NCI-H2227 treated with DMSO at 0.1 percent for 48 hours (cell line): Measurements from ENCODE around the gene EHMT1.
"Not testable (repeated sequence)": the region's sequence is repeated elsewhere in the genome, so short reads cannot be mapped to it uniquely, and the experiment has no call there.

Source experiments
- DNase-seq: peaks from one replicate; lab custom pipeline; 2025; lab: John Stamatoyannopoulos, UW

The EHMT1 gene

DNA sequence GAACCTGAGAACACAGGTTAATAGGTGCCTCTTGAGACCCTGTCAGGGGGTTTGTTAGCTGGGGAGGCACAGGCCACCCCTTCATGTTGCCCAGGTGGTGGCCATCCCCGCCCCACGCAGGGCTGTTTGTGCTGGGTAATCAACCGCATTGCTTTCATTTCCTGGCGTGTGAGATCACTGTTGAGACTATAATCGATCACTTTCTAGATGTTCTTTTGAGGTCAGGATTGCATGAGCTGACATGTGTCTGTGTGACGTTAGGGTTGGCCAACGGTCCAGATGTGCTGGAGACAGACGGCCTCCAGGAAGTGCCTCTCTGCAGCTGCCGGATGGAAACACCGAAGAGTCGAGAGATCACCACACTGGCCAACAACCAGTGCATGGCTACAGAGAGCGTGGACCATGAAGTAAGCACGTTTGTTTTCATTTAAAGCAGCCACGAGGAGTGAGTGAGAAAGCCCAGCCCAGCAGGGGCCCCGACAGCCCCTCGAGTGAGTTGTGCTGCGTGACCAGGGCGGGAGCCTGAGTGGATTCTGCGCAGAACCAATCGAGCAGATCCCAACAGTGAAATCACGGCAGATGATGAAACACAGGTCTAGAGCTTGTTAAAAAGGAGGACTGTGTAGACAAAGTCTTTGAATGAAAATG lies 143.7 kb downstream of the EHMT1 start:
- DNase-seq = no peak

DNA sequence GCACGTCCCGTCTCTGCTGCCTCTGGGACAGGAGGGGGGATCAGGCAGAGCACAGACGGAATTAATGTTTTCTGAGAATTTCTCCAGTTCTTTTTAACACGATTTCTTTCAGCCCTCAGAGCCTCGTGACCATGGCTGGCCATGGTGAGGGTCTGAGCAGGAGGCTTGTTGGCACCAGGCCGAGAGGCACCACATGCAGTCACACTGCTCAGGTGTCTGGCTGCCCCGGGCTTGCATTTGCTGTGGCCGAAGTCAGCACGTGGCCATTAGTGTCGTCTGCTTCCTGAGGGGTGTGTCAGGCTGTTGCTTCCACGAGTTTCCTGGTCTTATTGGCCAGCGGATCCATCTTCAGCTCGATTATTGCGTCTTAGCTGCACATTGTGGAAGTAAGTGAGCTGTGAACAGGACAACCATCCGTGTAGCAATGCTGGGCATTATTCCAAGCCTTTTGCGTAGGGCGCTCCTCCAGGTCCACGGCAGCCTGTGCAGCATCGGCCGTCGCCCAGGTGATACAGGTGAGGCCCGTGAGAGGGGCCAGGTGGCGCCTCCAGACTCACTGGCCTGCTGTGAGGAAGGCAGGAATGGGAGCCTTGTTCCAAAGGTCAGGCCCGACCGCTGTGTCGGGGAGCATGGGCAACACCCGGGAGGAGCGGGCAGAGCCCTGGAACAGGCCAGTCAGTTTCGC lies 144.6 kb downstream of the EHMT1 start:
- DNase-seq = no peak

DNA sequence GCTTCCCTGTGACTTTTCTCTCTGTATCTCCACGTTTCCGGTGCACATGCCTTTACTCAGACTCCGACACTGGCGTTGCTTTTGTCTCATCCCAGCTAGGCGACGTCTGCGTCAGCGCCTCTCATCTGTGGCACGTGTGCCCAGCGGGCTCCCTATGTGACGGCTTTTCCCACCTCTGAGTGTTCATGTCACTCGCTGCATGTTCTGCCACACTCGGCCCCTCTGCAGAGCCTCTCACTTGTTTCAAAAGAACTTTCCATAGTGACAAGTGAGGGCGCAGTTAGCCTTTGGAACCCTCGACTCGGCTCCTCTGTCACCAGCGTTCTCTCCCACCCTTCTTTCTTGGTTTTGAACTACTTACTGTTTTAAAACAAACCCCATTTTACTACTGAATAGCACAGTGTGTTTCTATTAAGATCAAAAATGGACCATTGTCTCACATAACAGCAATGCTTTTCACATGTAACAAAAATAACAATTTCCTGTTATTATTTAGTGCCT lies 145.4 kb downstream of the EHMT1 start:
- DNase-seq = no peak

DNA sequence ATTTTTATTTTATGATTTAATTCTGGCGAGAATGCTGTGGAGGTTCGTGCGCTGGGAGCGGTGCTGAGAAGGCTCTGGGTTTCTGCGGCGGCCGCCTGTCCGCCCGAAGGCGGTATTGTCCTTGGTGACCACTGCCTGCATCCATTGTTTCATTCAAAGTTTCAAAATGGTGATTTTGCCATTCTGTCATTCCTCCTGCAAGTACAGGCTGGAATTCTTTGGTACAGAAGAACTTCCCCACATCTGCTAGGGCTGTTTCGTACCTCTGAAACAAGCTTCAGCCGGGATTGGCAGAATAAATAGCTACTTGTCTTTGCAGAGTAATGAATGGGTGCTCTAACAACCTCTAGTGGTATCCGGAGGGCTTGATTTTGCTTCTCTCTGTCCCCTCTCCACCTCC lies 146.2 kb downstream of the EHMT1 start:
- DNase-seq = no peak

DNA sequence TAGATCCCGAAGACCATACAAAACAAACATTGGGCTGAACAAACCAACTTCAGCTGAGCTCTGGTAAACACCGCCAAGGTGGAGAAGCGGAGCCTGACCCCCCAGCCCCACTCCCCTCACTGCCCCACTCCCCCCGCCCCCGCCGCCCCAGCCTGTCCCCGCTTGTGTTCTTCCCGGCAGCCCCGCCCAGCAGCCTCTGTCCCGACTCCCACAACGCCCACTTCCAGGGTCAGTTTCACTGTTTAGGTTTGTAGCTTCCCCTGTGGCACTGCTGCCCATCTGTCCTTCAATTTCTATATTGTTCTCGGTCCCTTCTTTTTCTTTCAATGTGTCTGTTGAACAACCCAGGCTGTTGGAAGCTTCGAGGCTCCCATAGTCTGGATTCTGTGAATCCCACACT lies 146.7 kb downstream of the EHMT1 start:
- no peak for DNase-seq

DNA sequence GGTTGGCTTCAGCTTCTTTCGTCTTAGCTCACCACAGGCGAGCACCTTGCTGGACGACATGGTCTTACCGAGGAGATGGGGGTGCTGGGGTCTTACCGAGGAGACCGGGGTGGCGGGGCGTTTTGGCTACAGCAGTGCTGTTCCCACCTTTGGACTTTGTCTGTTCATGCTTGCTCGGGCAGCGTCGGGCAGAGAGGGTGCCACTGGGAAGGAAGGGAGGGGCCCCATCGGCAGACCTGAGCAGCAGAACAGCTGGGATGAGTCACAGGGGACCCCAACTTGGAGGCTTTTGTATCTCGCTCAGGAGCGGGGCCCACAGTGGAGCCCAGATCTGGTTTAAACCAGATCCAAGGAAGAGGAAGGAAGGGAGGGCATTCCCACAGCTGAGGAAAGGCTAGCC lies 152.8 kb downstream of the EHMT1 start:
- DNase-seq = no peak

- no peak for DNase-seq
Observed at GRCh38 chr9:137772281-137772873, 153.6 kb downstream of the EHMT1 start.

- no peak for DNase-seq
Observed at GRCh38 chr9:137774775-137775386, 156.1 kb downstream of the EHMT1 start.

DNA sequence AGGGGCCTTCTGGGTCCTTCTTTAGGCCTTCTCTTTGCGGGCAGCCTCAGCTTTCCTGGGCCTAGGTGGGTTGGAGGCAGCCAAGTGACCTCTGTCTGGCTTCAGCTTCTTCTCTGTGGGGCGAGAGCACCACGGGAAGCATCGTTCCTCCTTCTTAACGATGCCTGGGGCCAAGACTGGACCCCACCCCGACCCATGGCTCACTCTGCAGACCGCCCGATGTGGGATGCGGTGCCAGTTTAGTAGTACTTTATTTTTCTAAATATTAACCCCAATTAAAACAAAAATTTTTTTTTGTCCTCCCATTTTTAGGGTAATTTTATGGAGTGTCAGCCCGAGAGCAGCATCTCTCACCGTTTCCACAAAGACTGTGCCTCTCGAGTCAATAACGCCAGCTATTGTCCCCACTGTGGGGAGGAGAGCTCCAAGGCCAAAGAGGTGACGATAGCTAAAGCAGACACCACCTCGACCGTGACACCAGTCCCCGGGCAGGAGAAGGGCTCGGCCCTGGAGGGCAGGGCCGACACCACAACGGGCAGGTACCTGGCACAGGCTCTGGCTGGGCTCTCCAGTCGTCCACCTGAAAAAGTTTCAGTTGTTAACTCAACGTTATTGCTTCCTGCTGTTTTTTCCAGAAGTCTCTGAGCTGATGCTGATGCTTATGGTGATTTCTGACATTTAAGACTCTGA lies 157.6 kb downstream of the EHMT1 start:
- no peak for DNase-seq

GRCh38 chr9:137777761-137778160 lies 159.0 kb downstream of the EHMT1 start:
- no peak for DNase-seq

DNA sequence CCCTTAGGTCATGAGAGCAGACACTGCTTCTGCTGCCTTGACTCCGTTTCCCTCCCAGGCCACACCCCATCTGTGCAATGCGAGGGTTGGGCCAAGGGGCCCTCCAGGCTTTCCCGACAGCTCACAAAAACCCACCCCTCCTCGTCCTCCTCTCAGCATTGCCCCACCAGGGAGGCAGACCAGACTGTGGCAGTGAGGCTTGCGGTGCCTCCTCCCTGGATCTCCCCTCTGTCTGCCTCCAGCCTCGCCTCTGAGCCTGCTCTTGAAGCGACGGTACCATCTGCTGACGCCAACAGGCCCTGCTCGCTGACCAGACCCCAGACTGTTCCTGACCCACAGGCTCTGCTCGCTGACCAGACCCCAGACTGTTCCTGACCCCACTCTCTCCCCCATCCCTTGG lies 159.5 kb downstream of the EHMT1 start:
- no peak for DNase-seq

DNA sequence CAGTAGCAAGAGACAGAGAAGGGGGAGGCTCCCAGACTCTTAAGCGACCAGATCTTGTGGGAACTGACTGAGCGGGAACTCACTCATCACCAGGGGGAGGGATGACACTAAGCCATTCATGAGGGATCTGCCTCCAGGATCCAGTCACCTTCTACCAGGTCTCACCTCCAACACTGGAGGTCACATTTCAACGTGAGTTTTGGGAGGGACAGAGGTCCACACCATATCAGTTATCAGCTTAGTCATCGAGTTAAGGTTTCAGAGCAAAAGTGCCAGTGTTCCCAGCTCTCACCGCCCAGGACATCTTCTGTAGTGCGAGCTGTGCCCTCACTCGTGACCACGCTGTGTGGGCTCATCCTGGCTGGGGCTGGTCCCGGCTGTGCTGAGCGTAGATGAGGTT lies 160.1 kb downstream of the EHMT1 start:
- DNase-seq = no peak

GRCh38 chr9:137780031-137780430 lies 161.2 kb downstream of the EHMT1 start:
- not testable (repeated sequence) for DNase-seq

DNA sequence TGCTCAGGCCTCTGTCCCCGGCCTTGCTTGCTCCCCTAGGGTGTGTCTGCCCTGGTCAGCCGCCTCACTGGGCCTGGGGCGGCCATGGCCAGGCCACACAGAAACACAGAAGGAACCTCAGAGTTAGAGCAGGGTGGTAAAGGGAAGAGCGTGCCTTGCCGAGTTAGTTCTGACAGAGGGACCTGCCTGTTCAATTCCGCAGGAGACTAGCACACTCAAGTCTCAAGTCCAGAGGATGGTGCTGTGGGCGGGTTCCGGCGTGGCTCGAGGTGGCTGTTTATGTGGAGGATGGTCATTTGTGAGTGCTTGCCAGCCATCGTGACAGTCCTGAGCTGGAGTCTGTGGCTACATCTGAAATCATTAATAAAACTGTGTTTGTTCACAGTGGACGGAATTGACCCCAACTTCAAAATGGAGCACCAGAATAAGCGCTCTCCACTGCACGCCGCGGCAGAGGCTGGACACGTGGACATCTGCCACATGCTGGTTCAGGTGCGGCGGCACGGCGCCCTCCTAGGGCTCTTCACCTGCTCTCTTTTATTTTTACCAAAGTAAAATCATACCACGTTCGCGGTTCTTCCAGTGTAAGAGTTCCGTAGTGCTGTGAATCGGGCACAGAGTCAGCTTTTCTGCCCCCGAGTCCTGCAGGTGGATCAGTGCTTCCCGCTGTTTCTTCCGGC lies 163.2 kb downstream of the EHMT1 start:
- DNase-seq = no peak

GRCh38 chr9:137783521-137783920 lies 164.7 kb downstream of the EHMT1 start:
- DNase-seq = no peak

- no peak for DNase-seq
Observed at GRCh38 chr9:137784046-137784445, 165.2 kb downstream of the EHMT1 start.

DNA sequence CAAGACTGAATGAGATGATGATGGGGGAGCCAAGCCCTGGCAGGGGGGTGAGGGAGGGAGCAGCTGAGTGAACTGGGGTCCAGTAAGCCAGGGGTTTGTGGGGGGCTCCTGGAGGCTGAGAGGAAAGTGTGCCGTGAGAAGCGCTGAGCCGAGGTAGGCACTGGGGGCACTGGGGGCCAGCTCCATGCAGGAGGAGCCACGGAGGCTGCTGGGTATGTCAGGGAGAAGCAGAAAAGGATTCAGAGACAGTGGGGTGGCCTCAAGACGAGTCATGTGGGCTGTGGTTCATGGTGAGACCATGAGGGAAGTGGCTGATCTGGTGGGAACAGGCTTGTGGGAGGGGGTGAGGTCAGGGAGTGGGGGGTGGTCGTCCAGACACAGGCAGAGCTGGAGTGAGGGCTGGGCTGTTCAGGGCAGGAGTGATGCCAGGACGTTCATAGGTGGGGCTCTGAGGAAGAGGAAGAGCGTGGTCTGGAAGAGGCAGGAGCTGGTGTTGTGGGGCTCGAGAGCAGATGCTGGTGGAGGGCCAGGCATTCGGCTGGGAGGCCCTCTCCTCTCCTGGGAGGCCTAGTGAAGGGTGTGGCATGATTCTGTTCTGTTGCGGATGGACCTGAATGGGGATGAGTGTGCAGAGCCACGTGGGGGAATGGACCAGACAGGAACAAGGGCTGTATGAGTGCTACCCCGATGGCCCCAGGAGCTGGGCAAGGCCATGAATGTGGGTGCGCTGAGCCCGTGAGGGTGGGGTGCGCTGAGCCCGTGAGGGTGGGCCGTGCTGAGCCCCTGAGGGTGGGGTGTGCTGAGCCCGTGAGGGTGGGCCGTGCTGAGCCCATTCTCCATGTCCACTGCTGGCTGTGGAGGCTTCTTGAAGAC lies 166.1 kb downstream of the EHMT1 start:
- DNase-seq = no peak

GRCh38 chr9:137785704-137786161 lies 166.9 kb downstream of the EHMT1 start:
- DNase-seq = no peak

DNA sequence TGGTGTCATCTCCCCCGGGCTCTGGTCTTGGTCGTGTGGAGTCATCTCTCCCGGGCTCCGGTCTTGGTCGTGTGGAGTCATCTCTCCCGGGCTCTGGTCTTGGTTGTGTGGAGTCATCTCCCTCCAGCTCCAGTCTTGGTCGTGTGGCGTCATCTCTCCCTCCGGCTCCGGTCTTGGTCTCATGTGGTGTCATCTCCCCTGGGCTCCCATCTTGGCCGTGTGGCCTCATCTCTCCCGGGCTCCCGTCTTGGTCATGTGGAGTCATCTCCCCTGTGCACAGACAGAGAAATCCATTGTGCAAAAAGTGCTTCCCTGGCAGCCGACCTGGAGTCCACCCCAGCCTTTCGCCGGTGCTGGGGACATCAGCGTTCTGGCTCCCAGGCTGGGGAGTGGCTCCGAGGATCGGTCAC lies 167.7 kb downstream of the EHMT1 start:
- DNase-seq = no peak

- no peak for DNase-seq
Observed at GRCh38 chr9:137787381-137787780, 168.6 kb downstream of the EHMT1 start.
